HuH-7.5 (cell line): ENCODE measurements around the gene DLEC1.
A peak's percentile ranks its signal among the peaks of the same experiment; 100 is the strongest.
"Not testable (repeated sequence)": the region's sequence is repeated elsewhere in the genome, so short reads cannot be mapped to it uniquely, and the experiment has no call there.

Source experiments
- DNase-seq: peaks from one replicate; pipeline ENCODE4 v3.0.0; 2011; ENCODE audit warnings: low spot score

DLEC1 gene

DNA sequence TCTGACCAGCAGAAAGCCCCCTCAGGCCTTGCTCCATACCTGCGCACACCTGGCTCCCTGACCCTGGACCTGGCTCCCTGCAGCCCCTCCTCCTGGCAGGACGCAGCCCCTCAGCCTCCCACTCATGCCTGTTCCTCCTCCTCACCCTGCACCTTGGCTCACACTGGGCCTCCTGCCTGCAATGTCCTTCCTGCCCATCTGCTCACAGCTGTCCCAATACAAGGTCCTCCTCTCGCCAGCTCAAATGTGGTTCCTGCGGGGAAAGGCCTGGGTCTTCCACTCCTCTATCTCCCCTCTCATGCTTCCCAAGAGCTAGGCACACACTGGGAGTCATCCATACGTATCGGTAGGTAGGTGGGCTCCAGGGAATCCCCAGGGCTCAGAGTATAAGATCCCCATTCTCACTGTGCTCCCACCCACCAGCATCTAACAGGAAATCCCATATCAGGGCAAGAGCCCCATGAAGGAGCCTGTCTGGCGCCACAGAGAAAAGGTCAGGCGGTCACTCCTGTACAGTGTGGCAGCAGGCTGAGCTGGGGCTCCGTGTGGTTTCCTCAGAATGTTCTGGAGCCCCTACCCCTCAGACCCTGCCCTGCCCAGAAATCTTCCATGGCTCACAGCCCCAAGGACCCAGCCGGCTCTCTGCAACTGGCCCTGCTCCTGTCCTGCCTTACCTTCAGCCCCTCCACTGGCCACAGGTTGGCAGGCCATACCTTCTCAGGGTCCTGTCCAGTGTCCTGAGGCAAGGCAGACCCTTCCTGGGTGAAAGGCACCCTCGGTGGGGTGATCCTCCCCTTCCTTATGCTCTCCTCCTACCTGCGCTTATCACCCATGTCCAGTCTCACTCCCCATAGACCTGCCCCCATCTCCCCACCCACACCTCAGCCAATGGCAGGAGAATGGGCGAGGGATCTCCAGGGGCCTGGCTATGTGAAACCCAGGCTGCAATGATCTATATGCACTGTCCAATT, 20.4 kb upstream of the DLEC1 start:
- no peak for DNase-seq

DNA sequence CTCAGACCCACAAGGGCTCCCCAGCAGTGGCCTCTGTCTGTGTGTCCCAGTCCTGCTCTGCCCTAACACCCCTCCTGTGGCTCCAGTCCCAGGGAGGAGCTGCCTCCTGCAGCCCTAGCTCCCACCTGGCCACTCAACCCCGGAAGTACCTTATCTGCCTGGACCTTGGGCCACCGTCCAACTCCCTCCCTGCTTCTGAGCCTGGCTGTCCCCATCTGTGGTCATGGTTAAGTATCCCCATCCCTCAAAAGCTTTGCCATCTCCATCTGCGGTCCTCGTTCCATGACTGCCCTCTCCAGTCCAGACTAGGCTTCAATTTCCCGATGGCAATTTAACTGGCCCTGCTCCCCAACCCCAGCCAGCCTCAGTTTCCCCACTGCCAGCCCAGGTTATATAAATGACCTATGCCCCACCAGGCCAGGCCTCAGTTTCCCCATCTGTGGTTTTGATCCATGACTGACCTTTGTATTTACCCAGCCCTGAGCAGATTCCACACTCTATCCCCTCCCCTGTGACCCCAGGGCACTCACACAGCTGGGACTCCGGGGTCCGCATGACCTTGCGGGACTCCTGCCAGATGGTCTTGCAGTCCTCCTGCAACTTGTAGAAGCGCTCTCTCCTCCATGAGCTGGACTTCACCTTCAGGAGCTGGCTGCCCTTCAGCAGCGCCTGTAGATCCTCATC, 19.2 kb upstream of the DLEC1 start:
- DNase-seq = no peak

DNA sequence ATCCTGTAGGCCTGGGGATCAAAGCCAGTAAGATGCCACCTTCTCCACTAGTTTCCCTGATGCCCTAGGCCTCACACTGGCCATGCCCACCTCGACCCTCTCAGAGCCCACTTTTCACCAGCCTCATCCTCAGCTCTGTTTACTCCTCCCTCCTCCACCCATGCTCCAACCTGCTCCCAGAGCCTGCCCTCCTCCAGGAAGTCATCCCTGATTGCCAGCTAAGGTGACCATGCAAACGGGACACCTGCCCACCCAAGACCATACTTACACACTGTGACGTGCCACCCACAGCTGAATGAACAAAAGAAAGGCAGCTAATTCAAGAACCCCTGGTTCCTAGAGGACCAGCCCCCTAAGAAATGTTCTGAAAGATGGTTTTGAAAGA, 18.7 kb upstream of the DLEC1 start:
- DNase-seq = no peak

DNA sequence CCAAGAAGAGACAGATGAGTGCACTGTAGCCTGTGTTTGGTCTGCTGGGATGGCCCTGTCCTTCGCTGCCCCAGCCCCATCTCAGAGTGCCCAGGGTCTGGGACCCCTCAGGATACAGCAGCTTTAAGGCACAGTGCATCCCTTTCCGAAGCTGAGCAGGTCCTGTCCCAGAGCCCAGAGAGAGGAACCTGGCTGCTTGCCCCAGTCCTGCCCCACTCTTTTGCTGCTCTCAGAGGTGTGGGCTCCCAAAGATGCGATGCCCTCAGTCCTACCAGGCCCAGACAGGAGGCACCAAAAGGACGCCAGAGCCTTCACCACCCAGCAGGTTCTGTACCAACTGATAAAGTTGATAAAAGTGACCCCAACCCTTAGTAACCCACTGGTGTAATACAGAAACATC, 17.8 kb upstream of the DLEC1 start:
- no peak for DNase-seq

DNA sequence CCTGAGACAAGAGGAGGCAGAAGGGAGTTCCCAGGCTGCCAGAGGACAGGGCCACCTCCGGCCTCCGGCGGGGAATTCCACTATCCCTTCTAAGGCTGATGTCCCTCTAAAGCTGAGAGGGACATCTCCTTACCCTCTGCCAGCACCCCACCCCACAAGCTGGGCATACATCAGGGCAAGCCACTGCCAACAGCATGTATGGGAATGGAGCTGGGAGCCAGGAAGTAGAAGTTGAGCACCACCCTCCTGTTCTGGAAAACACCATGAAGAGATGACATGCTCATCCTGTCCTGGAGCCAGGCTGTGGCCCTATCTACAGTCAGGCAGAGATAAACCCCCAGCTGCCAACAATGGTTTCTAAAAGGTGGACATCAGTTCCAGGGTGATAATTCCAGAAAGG, 16.7 kb upstream of the DLEC1 start:
- no peak for DNase-seq

DNA sequence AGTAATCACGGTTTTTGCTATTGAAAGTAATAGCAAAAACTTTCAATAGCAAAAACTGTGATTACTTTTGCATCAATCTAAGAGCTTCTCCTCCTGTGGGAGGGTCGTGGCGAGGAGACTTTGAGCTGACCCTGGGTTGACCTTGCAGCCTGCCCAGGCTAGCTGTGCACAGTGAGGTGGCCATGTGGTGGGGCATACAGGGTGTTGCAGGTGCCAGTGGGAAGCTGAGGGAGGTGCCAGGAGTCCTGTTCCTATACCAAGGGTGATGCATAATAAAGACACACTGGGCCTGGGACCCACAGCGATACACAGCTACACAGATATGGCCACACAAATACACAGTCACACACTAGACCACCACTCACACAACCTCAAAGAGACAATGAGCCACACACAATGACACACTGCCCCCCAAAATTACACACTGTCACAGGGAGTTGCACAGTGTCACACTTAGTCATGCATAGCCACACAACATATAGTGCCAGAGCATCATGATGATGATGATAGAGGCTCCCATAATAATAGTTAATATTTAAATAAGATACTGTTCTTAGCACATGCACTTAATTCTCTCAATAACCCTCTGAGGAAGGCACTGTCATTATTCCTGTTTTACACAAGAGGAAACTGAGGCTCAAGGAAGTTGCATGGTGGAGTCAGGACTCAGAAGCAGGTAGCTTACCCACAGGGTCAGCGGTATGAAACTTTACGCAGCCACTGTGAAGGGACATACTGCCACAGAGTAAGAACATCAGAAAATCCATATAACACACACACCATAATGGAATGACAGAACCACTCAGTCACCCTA, 15.9 kb upstream of the DLEC1 start:
- DNase-seq = no peak

DNA sequence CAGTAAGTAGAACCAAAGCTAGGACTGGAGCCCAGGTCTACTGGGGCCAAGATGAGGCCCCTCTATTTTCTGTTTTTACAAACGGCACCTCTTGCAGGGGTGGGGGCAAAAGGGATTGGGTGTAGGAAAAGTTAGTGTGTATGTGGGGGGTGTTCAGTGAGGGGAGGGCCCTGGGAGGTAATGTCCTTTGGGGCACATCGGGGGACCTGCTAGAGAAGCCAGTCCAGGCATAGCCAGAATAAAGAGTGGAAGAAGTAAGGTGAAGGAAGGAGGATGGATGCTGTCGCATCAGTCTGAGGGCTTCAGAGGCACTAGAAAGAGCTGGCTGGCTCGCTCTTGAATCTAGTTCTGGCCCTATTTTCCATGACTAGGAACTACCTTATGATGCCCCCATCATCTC, 12.2 kb upstream of the DLEC1 start:
- DNase-seq = no peak

DNA sequence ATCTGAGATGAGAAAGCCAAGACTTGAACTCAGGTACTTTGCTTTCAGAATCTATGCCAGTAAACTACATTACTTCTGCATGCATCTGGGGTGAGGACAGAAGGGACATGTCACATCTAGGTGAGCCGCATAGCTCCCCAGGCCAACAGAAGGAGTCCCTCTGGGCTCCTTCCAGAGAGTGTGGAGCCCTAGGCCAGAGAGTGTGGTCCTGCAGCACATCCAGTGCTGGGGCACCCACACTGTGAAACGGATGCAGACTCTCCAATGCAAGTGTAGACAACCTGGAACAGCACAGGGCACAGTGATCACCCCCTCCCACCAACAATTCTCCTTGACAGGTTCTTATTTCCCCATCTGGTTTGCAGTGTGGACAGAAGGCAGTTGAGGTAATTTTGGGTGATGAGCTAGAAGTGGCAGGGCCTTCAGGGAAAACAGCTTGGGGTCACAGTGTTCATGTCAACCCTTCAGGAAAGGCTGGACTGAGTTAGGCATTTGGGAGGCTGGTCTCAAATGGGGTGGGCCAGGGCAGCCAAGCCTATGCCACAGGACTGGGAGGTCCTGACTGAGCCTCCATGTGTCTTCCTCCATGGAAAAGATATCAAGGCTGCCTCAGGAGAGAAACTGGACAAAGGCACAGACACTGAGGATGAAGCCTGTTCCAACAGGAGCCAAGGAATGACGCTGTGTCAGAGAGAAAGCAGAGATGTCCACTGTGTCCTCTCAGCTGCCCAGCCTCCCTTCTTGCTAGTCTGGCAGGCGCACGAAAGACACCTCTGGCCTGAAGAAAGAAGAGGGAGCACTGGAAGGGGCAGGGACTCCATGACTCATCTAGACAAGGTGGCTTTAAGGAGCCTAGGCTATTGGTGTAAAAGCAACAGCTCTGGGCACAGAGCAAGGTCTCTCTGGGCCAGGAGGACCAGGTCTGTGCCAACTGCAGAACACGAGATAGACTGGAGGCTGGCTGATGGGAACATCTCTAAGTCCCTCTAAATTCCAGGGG, 11.2 kb upstream of the DLEC1 start:
- no peak for DNase-seq

DNA sequence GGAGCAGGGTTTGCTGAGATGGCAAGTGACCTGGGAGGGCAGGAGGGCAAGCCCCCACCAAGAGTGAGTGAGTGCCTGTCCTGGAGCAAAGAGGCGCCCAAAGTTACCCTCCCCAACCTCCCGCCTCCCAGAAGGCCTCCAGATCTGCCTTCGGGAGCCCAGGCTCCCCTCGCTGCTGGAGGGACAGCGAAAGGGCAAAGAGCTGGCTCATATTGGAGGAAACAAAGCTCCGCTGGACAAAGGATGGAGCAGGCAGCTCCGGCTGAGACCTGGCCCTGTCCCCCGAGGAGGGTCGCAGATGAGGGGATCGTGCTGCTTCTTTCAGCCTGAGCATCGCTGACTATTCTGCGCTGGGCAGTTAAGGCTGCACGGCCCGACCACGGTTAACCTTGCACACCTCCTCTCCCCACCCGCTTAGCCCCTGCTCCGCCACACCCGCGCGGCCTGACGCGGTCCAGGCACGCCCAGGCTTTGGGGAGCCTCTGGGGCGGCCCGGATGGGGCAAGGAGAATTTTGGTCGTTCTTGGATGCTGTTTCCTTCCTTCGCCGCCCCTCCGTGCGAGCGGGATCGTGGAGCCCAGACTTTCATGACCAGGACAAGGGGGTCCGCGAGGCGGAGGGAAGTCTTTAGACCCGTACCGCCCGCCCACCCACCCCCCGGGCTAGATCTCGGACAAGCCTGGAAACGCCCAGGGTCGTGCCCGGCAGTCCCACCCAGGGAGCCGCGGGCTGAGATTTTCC, 10.2 kb upstream of the DLEC1 start:
- DNase-seq = no peak

DNA sequence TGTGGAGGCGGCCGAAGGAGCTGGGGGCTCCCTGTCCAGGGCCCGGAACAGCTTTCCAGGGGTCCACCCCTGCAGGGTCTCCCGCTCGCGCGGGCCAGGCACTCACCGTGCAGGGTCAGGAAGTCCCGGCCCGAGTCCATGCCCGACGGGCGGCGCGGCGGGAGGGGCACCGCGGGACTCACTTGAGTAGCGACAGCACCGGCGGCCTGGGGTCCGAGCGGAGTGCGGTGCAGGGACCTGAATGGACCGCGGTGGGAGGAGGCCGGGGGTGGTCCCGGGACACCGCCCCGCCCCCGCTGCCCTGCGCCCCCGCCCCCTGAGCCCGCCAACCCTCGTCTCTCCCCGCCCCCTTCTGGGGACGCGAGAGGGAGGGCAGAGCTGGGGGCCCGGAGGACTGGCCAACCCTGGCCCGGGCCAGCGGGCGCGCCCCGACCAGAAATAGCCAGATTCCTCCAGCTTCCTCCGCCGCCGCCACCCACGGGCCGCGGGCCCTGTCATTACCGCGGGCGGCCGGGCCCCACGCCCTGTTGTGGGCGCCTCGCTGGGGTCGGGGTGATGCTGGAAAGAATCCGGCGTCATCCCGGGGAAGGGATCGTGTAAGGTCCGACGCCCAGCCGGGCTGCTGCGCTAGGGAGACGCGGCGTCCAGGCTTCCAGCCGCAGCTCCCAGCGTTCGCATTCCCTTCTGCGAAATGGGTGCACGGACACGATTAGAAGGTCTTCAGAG, 9.4 kb upstream of the DLEC1 start, which contains the start of gene PLCD1:
PLCD1 (minus strand) TSS at position 243 of the 726 bp plus-strand sequence; CDS start at position 140, 103 bp downstream.
- DNase-seq = peak; percentile 90

DNA sequence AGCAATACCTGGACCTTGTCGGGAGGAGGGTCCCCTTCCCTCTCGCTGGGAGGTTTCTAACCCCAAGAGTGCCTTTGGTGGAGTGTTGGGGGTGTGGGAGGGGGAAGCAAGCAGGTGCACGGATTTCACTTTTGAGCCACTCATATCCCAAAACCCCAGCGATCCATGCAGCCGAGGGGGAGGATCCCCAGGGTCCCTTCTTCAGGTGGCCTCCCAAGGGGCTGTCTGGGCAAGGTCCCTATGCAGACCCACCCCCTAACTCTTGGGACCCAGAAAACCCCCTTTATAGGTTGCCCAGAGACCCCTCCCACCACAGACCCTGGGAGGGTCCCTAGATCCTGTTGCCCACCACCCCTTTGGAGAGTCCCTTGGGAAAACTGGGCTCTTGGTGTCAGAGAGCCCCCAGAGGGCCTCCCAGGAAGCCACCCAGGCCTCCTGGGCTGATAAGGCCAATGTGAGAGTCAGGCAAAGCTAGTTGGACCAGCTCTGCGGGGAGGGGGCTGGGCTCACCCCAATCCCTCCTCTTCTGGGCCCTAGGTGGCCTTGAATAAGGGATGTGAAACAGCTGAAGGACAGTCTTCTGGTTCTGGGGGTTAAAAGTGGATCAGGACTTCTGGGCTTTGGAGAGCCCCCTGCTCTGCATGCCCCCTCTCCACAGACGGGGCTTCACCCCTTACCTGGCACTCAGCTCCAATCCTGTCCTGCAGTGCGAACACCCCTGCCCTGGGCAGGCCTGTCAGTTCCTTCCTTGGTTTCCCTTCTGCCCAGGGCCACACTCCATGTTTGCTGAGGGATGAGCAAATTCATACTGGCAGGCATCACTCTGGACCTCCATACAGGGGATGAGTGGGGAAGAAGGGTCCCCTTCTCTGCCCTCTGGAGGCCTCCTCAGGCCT, 8.6 kb upstream of the DLEC1 start:
- DNase-seq = no peak

DNA sequence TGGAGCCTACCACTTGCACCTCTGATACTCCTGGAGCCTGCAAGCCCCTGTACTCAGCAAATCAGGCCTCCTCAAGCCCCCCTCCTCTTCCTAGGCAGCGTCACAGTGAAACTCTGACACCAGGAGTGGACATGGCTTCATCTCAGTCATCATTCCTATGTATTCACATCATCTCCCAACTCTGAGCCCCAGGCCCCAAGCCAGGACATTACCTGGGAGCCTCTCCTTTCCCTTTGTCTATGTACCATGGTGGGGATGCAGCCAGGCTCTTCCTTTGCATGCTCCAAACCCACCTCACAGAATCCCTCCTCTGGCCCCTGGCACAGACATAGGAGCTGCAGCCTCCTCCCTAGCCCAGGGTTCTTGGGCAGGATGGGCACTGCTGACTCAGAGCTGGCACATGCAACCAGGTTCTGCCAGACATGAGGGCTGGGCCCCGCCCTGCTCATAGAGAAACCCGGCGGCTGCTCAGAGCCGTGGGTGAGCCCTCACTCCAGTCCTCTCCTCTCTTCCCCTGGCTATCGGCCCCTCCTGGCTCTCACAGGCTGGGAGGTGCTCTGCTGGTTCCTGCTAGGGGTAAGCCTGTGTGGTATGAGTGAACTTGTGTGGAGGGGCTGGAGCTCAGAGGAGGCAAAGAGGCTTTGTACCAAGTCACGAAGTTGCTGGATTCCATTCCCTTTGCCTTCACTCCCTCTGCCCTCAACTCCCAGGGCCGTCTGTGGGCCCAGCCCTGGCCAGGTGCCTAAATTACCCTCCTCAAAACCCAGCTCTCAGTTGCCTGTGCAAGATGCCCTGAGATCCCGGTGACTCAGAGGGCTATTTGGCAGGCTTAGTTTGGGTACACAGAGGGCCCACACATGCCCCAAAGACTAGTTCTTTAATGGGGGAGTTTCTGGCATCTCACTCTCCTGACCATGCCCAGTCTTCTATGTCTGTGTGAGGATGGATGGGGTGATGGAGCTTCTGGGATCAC, 7.7 kb upstream of the DLEC1 start:
- DNase-seq = no peak

DNA sequence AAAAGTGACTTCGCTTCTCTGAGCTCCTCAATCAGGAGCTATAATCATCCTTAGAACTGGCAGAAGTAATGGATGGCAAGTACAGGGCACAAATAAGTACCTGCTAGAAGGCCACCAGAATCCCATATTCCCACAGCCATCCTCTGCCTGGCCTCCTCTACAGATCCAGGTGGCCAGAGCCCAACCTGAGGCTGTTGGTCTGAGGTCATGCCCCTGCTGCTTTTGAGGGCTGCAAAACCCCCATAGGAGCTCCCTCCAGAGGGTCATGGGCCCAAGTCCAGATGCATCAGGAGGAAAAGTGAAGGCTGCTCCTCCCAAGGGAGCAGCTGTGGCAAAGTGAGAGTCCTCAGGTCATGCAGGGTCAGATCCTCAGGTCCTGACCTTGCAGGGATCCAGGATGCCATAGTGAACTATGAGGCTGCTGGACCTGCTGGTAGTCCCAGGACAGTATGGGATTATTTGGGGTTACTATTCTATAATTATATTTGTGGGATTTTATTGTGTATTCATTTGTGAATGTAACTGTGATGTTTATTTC, 6.6 kb upstream of the DLEC1 start:
- DNase-seq = no peak

DNA sequence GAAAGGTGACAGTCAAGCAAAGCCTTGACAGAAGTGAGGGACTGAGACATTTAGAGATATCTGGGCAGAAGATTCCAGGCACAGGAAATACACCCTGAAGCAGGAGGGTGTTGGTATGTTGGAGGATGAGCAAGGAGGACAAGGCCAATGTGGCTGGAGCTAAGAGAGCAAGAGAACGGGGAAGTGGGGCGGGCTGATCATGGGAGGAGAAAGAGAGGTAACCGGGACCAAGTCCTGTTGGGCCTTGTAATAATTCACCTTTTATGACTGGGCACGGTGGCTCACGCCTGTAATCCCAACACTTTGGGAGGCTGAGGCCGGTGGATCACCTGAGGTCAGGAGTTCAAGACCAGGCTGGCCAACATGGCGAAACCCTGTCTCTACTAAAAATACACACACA, 5.4 kb upstream of the DLEC1 start:
- DNase-seq = not testable (repeated sequence)

DNA sequence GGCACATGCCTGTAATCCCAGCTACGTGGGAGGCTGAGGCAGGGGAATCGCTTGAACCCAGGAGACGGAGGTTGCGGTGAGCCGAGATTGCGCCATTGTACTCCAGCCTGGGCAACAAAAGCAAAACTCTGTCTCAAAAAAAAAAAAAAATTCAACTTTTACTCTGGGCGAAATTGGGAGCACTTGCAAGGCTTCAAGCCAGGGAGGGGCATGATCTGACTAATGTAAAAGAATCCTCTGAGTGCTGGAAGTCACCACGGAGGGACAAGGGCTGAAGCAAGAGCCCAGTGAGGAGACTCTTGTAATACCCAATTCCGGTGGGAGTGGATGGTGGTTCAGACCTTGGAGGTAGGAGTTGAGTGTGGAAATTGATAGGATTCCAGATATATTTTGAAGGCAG, 4.7 kb upstream of the DLEC1 start:
- DNase-seq = not testable (repeated sequence)

DNA sequence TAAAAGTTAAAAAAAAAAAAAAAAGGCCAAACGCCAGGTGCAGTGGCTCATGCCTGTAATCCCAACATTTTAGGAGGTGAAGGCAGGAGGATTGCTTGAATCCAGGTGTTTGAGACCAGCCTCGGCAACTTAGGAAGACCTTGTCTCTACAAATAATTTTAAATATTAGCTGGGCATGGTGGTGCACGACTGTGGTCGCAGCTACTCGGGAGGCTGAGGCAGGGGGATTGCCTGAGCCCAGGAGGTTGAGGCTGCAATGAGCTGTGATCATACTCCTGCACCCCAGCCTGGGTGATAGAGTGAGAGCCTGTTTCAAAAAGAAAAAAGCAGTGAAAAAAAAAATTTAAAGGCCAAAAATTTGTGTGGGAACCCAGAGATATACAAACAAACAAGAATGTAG, 2.7 kb upstream of the DLEC1 start:
- no peak for DNase-seq

DNA sequence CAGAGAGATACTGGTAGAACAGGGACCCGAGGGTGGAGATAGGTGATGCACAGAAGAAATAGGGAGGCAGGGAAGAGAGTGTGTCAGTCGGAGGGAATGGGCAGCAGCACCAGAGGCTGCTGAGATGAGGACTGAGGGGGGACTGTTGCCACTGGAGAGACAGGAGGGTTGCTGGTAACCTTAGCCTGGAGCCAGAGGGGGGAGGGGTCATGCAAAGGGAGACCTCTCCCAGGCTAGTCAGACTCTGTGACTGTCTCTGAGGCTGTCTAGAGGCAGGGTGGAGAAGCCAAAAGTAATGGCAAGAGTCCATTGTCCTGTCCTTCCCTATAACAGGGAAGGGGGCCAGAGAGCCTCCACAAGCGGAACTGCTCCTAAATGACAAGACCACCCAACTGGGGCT, 2.1 kb upstream of the DLEC1 start:
- DNase-seq = no peak
